GM18907 (cell line): ENCODE data around the gene TRIM24.
"Not testable (repeated sequence)": the region's sequence is repeated elsewhere in the genome, so short reads cannot be mapped to it uniquely, and the experiment has no call there.

Experiments
- ATAC-seq: cut with Tn5 transposase; IDR thresholded peaks from one replicate; pipeline ENCODE4 v1.9.1; 2021; ENCODE audit warnings: mild to moderate bottlenecking, moderate library complexity; ENCODE audit not compliant: unreplicated experiment

The TRIM24 gene

GRCh38 chr7:138460176-138460648, at the start of gene TRIM24:
TSS of gene TRIM24 (plus strand) at chr7:138460259. CDS start at chr7:138460549, 290 bp downstream.
- peak; percentile 83 for ATAC-seq

DNA sequence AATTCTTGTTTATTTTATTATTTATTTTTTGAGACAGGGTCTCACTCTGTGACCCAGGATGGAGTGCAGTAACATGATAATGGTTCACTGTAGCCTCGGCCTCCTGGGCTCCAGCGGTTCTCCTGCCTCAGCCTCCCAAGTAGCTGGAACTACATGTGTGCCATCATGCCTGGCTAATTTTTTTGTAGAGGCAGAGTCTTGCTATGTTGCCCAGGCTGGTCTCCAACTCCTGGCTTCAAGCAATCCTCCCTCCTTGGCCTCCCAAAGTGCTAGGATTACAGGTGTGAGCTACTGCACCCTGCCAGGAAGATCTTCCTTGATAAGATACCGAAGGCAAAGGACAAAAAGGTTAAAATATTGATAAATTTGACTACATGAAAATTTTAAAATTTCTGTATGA, 48.0 kb upstream of the TRIM24 start:
- ATAC-seq: not testable (repeated sequence)

DNA sequence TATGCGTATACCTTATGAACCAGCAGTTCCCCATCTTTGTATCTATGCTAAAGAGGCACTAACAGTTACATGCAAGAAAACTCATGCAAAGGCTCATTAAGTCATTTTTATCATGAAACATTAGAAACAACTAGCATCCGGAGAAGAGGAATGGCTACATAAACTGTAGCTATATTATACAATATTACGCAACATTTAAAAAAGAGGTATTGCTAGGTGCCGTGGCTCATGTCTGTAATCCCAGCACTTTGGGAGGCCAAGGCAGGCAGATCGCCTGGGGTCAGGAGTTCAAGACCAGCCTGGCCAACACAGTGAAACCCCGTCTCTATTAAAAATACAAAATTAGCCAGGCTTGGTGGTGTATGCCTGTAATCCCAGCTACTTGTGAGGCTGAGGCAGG, 47.1 kb upstream of the TRIM24 start:
- ATAC-seq: not testable (repeated sequence)

DNA sequence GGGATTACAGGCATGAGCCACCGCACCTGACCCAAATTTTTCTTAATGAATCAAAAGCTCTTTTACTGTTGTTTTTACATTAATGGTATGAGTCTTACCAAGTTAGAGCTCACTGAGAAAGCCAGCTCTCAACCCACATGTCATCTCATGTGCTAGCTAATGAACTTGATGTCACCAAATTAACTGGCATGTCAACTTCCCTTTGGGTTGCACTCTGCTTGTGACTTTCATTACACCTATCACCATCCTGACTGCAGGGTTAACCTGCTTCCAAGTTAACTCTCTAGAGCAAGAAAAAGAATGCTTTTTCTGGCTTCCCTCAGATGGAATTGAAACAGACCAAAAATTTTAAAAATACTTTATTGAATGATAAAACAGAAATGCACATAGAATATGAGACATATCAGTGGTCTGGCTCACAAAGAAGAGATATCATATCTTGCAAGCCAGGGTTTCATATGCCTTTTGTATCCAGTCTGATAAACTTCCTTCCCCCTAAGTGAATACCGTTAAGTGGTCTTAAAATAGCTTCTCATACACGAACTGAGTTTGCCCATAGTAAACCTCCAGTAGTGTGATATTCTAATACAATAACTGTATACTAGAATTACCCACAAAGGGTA, 42.9 kb upstream of the TRIM24 start:
- ATAC-seq: no peak

- no peak for ATAC-seq
Observed at GRCh38 chr7:138417764-138418163, 42.3 kb upstream of the TRIM24 start.

DNA sequence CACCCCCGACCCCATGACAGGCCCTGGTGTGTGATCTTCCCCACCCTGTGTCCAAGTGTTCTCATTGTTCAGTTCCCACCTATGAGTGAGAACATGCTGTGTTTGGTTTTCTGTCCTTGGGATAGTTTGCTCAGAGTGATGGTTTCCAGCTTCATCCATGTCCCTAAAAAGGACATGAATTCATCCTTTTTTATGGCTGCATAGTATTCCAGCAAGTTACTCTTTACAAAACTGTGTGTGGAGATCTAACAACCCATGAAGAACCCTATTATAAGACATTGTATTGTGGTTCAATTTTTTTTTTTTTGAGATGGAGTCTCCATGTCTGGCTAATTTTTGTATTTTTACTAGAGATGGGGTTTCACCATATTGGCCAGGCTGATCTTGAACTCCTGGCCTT, 41.7 kb upstream of the TRIM24 start:
- ATAC-seq: not testable (repeated sequence)

DNA sequence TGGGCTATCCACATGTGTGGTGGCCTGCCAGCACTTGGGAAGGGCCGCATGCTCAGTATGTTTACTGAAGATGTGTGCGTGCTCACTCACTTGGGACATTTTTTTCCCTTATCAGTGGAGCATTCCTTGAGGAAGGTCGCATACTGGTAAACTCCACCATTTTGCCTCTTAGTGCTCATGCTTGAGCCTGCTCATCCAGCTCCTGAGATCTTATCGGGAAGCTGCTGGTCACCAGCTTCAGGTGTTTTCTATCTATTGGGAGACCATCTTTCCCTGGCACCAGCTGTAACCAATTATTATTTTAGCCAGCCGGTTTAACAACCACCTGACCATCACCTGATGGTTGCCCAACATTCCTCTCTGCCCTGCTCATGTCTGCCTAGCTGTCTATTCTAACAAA, 35.0 kb upstream of the TRIM24 start:
- no peak for ATAC-seq

GRCh38 chr7:138429577-138430250, 30.3 kb upstream of the TRIM24 start:
- no peak for ATAC-seq

- ATAC-seq: no peak
Observed at GRCh38 chr7:138431517-138431916, 28.5 kb upstream of the TRIM24 start.

GRCh38 chr7:138433583-138434443, 26.2 kb upstream of the TRIM24 start:
- no peak for ATAC-seq

- no peak for ATAC-seq
Observed at GRCh38 chr7:138434597-138435019, 25.5 kb upstream of the TRIM24 start.

DNA sequence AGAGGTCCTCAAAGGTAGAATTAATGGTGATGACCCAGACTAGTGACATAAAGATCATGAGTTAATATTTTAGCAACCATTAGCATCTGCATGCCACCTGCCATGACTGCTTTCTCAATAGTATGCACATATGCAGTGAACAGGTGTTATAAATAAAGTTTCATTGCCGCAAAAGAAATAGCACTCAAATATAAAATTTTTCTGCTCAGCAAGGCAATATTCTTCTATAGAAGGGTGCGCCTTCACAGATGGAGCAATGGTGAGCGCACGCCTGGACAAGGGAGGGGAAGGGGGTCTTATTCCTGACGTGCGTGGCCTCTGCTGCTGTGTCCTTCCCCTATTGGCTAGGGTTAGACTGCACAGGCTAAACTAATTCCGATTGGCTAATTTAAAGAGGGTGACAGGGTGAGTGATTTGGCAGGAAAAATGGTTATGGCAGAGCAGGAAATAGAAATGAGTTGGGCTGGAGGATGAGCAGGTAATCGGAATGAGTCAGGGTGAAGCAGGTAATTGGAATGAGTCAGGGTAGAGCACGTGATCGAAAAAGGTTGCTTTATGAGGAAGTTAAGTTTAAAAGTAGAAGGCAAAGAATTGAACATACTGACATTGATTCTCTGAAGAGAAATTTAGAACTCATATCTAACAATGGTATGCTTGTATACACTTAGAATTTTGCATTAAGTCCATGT, 24.7 kb upstream of the TRIM24 start:
- ATAC-seq: no peak

DNA sequence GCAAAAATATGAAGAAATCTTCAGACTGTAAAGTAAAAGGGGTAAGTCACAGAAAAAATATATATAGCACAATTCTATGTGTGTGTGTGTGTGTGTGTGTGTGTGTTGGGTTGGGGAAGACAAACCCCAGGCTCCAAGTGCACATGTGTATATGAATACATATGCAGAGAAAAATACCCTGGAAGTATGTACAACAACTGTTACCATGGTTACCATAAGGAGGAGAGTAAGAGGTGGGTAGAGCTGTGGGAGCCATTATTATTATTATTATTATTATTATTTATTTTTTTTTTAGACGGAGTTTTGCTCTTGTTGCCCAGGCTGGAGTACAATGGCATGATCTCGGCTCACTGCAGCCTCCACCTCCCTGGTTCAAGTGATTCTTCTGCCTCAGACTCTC, 23.7 kb upstream of the TRIM24 start:
- ATAC-seq: no peak

DNA sequence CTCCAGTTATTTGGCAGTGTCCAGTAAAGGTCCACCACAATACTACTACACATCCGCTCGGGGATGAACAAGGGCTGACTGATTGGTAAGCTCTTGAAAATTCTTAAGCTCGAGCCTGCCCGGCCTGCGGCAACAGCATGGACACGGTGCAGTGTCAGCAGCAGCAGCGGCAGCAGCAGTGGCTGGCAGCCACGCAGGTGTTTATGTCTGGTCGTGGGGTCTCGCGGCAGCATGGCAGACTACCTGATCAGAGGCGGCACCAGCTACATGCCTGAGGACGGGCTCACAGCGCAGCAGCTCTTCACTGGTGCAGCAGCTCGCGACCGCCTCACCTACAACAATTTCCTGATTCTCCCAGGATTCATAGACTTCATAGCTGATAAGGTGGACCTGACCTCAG, 19.6 kb upstream of the TRIM24 start:
- no peak for ATAC-seq

DNA sequence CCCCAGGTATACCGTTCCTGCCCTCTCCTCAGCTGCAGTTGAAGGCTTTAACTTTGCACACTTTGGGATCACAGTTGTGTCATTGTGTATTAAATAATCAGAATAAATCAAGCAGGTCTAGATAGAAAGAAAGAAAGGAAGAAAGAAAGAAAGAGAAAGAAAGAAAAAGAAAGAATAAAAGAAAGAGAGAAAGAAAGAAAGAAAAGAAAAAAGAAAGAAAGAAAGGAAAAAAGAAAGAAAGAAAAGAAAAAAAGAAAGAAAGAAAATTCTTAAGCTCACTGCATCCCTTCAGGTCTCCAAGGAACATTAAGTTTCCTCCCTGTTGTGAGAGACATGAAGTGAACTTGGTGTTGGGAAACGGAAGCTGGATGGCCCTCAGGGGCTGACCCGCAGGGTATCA, 17.2 kb upstream of the TRIM24 start:
- no peak for ATAC-seq

GRCh38 chr7:138449580-138449979, 10.5 kb upstream of the TRIM24 start:
- no peak for ATAC-seq

DNA sequence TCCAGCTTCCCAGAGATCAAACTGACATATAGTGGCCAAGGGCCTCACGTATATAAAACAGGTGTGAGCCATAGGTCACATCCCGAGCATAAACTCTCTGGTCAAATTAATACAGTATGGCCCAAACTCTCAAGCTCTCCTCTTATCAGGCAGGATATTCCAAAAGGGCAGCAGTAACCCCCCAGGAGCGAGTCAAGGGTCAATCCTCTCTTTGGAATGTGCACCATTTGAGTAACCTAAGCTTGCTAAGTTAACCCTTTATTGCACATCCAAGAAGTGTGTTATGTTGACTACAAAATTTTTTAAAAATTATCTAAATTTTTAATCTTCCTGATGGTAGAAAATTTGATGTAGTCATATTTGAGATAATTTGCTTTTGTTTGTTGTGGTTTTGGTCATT, 4.5 kb upstream of the TRIM24 start:
- ATAC-seq: no peak

- no peak for ATAC-seq
Observed at GRCh38 chr7:138456220-138456619, 3.8 kb upstream of the TRIM24 start.

GRCh38 chr7:138458576-138459412, 1.3 kb upstream of the TRIM24 start:
- ATAC-seq: no peak
